HEK293 (cell line): Measurements from ENCODE around the gene POLR1E.
"Not testable (repeated sequence)": the region's sequence is repeated elsewhere in the genome, so short reads cannot be mapped to it uniquely, and the experiment has no call there.

Experiments
- CTCF ChIA-PET: fragments of 350-600 bp; formaldehyde crosslinking; extraction: SDS; loops from one replicate; lab custom pipeline; 2021; ENCODE audit warnings: antibody characterized with exemption; lab: Yijun Ruan, JAX
- POLR2A ChIA-PET: fragments of 300-600 bp; formaldehyde crosslinking; extraction: SDS; loops from one replicate; lab custom pipeline; 2020; ENCODE audit warnings: antibody characterized with exemption, inconsistent platforms; lab: Yijun Ruan, JAX
- H3K27ac ChIP-seq: fragments of 200-500 bp; sonication (Bioruptor generic); 2 replicates; pipeline ENCODE4 v1.5.1; 2014; ENCODE audit warnings: low read depth, low read length, control low read depth, inconsistent platforms; ENCODE audit errors: extremely low read depth
- H3K36me3 ChIP-seq, 2 experiments: fragments of 200-500 bp in 1 of 2; sonication (Bioruptor generic) in 1 of 2; 1 replicate in 1 of 2; 2 replicates in 1 of 2; pipeline ENCODE4 v1.5.1; 2014 to 2017; ENCODE audit warnings: inconsistent platforms in 2 of 2, low read length in 2 of 2; ENCODE audit not compliant: control insufficient read depth in 2 of 2, insufficient read depth in 1 of 2
- H3K4me1 ChIP-seq: fragments of 200-500 bp; sonication (Bioruptor generic); 2 replicates; pipeline ENCODE4 v1.5.1; 2014; ENCODE audit warnings: mild to moderate bottlenecking, low read length, inconsistent platforms; ENCODE audit not compliant: control insufficient read depth, insufficient read depth
- H3K4me3 ChIP-seq: 2 replicates; pipeline ENCODE4 v1.5.1; 2011; ENCODE audit warnings: low read depth, mild to moderate bottlenecking, control low read depth, low read length, moderate library complexity
- H3K9me3 ChIP-seq: fragments of 200-500 bp; sonication (Bioruptor generic); 2 replicates; pipeline ENCODE4 v1.5.1; 2014; ENCODE audit warnings: low read depth, low read length, inconsistent platforms; ENCODE audit not compliant: control insufficient read depth, insufficient read depth
- EGR2 ChIP-seq: fragments of 450-650 bp; formaldehyde crosslinking; IDR thresholded peaks from 2 replicates; pipeline ENCODE4 v1.5.1; 2016; ENCODE audit warnings: low read depth, missing biosample characterization, missing genetic modification characterization
- MZF1 ChIP-seq: fragments of 450-650 bp; formaldehyde crosslinking; IDR thresholded peaks from 2 replicates; pipeline ENCODE4 v1.5.1; 2017; ENCODE audit warnings: missing biosample characterization, missing genetic modification characterization, borderline replicate concordance
- SCRT2 ChIP-seq: fragments of 450-650 bp; formaldehyde crosslinking; IDR thresholded peaks from 2 replicates; pipeline ENCODE4 v1.5.1; 2016; ENCODE audit warnings: missing biosample characterization, missing genetic modification characterization
- ZNF169 ChIP-seq: fragments of 450-650 bp; formaldehyde crosslinking; IDR thresholded peaks from 2 replicates; pipeline ENCODE4 v1.5.1; 2016; ENCODE audit warnings: missing biosample characterization, missing genetic modification characterization
- ZNF223 ChIP-seq: fragments of 450-650 bp; formaldehyde crosslinking; IDR thresholded peaks from 2 replicates; pipeline ENCODE4 v1.5.1; 2016; ENCODE audit warnings: missing biosample characterization, missing genetic modification characterization
- ZNF274 ChIP-seq, 2 experiments: fragments of 200-500 bp in 1 of 2; fragments of 450-650 bp in 1 of 2; sonication (Bioruptor generic) in 1 of 2; formaldehyde crosslinking in 1 of 2; IDR thresholded peaks; 2 replicates each; pipeline versions ENCODE4 v1.5.1 to v1.6.1; 2014 to 2016; ENCODE audit warnings: borderline replicate concordance in 1 of 2, inconsistent platforms in 1 of 2, low read length in 1 of 2, missing biosample characterization in 1 of 2, missing genetic modification characterization in 1 of 2
- TF ChIP-seq, protein P1 (sequence below): fragments of 450-650 bp; formaldehyde crosslinking; IDR thresholded peaks from 2 replicates; pipeline ENCODE4 v1.5.1; 2017; ENCODE audit warnings: missing biosample characterization, missing genetic modification characterization
- TF ChIP-seq, protein P2 (sequence below): fragments of 450-650 bp; formaldehyde crosslinking; IDR thresholded peaks from 2 replicates; pipeline ENCODE4 v1.5.1; 2016; ENCODE audit warnings: missing biosample characterization, missing genetic modification characterization

POLR1E gene

DNA sequence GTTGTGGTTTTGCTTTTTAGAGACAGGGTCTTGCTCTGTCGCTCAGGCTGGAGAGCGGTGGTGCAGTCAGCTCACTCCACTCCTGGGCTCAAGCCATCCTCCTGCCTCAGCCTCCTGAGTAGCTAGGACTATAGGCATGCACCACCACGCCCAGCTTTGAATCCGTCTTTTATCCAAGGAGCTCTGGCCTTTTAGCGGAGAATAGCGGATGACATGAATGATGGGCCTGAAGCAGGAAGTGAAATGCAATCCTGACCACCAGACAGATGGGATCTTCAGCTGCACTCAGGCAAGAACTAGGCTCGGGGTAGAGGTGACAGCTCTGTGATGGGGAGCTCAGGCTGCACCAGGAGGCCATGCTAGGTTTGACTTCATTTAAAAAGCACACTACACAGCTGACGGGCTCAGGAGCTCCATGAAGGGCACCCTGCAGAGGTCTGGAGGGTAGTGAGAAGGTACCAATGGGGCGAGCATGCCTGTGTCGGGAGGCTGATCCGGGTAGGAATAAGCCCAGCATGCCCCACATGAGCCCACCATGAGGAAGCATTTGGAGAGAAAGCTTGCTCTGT is 21.9 kb downstream of the POLR1E start (continued):
- TF ChIP-seq, protein P1, sequence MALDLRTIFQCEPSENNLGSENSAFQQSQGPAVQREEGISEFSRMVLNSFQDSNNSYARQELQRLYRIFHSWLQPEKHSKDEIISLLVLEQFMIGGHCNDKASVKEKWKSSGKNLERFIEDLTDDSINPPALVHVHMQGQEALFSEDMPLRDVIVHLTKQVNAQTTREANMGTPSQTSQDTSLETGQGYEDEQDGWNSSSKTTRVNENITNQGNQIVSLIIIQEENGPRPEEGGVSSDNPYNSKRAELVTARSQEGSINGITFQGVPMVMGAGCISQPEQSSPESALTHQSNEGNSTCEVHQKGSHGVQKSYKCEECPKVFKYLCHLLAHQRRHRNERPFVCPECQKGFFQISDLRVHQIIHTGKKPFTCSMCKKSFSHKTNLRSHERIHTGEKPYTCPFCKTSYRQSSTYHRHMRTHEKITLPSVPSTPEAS (tag by site-specific recombination): no peak

DNA sequence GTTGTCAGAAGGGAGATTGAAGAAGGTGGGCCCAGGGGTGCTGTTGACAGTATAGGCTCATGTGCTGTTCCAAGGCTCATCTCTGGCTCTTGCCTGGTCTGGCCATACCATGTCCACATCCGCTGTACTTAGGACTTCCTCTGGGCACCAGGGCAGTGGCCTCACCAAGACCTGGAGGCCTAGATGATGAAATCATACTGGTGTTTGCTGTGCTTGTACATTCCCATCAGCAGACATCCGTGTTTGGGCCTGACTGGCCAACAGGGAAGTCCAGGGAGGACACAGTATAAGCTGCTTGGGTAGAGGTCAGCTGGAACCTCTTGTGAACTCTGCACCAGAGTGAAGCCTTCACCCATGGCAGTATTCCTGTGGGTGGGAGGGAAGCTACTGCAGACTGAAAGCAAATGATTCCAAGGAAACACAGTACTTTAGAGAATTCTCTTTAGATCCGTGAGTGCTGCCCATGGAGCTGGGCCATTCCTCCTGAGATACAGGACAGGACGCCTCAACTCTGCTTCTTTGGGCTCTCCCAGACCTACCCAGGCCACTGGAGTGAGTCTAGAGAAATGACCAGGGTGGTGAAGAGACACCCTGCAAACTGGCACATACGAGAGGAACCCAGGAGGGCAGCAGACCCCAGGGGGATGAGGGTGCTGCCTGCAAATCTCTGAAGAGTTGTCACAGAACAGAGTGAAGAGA is 22.5 kb downstream of the POLR1E start:
- H3K36me3 ChIP-seq: peaks cover 0 to 73% of the 10 kb centered on the region in 2 experiments; a peak in 2 of 3 replicates
- H3K4me3 ChIP-seq: no peak overlapping the region
- no peak overlapping the region for H3K27ac ChIP-seq
- TF ChIP-seq, protein P2, sequence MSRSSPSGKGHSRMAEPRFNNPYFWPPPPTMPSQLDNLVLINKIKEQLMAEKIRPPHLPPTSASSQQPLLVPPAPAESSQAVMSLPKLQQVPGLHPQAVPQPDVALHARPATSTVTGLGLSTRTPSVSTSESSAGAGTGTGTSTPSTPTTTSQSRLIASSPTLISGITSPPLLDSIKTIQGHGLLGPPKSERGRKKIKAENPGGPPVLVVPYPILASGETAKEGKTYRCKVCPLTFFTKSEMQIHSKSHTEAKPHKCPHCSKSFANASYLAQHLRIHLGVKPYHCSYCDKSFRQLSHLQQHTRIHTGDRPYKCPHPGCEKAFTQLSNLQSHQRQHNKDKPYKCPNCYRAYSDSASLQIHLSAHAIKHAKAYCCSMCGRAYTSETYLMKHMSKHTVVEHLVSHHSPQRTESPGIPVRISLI (tag by site-specific recombination): no peak
- TF ChIP-seq ZNF223 (tag by site-specific recombination): no peak
- no peak for TF ChIP-seq MZF1 (tag by site-specific recombination)
- no peaks in the 10 kb centered on the region for H3K4me1 ChIP-seq
- POLR2A ChIA-PET: interaction anchor here (0.7 to 1.4 kb wide), 3 partner anchors 22 to 43 kb away, joined by 3 to 5 read pairs (median 3); partner anchors contain the start of gene ZBTB5
- H3K9me3 ChIP-seq: no peaks in the 10 kb centered on the region
- CTCF ChIA-PET: interaction anchor here (0.6 to 1.6 kb wide), 3 partner anchors 11 to 91 kb away, joined by 3 to 6 read pairs (median 3); no protein-coding TSS in a partner anchor

DNA sequence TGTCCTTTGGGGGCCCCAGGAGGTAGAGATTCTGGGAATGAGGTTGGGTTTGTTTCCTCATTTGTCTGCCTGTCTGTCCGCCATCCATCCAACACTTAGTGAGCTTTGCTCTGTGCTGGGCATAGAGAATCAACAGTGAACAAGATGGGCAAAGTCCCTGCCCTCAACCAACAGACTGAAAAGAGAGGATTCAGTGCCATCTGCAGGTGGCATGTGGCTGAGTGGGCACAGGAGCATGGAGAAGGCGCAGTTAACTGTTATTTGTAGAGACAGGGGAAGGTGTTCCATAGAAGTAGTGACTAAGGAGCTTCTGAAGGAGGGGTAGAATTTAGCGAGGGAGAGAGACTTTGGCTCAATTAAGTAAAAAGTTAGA is 23.1 kb downstream of the POLR1E start:
- H3K4me3 ChIP-seq: no peak overlapping the region
- peaks cover 0 to 68% of the 10 kb centered on the region in 2 experiments; a peak in 2 of 3 replicates for H3K36me3 ChIP-seq
- ChIA-PET POLR2A (interaction anchor here (0.7 to 1.4 kb wide), 2 partner anchors 26 to 44 kb away, joined by 3 read pairs; partner anchors contain the start of gene ZBTB5), CTCF (interaction anchor here (0.6 to 1.6 kb wide), 4 partner anchors 11 to 90 kb away, joined by 3 to 6 read pairs (median 3); no protein-coding TSS in a partner anchor)
- H3K4me1 ChIP-seq: no peaks in the 10 kb centered on the region
- no peaks in the 10 kb centered on the region for H3K9me3 ChIP-seq
- no peak overlapping the region for H3K27ac ChIP-seq
- no peak for TF ChIP-seq SCRT2 (tag by site-specific recombination)

GRCh38 chr9:37509536-37509935 is 23.8 kb downstream of the POLR1E start:
- no peak overlapping the region for H3K27ac ChIP-seq
- no peak overlapping the region for H3K4me3 ChIP-seq
- no peaks in the 10 kb centered on the region for H3K9me3 ChIP-seq
- H3K36me3 ChIP-seq: peaks cover 0 to 65% of the 10 kb centered on the region in 2 experiments; a peak in 1 of 3 replicates
- POLR2A ChIA-PET: no interaction called here
- H3K4me1 ChIP-seq: no peaks in the 10 kb centered on the region
- TF ChIP-seq ZNF169 (tag by site-specific recombination) (no peak), EGR2 (tag by site-specific recombination) (no peak), ZNF274 (IDR thresholded peaks at IDR 0.05; ENCODE audit: low read length) (no peak), ZNF274 (tag by site-specific recombination; IDR thresholded peaks at IDR 0.05; ENCODE audit: borderline replicate concordance) (no peak)
- CTCF ChIA-PET: interaction anchor here (0.6 to 1.6 kb wide), 4 partner anchors 12 to 29 kb away, joined by 3 to 6 read pairs (median 3); no protein-coding TSS in a partner anchor

- H3K9me3 ChIP-seq, H3K4me3 ChIP-seq, H3K27ac ChIP-seq, POLR2A ChIA-PET, H3K4me1 ChIP-seq: not testable (repeated sequence)
- CTCF ChIA-PET: interaction anchor here (1.0 to 1.6 kb wide), 2 partner anchors 13 to 26 kb away, joined by 4 to 6 read pairs; no protein-coding TSS in a partner anchor
- peaks cover 0 to 64% of the 10 kb centered on the region in 2 experiments; a peak in 1 of 3 replicates for H3K36me3 ChIP-seq
Observed at GRCh38 chr9:37510053-37510452, 24.3 kb downstream of the POLR1E start.
